Glutamatergic neuron (in vitro differentiated cells): Measurements from ENCODE around the gene TMEM236. TPM values are rescaled to one million over a fixed set of nuclear protein-coding genes. Genes with fewer than 3 reads are reported as not detected.
A peak's percentile ranks its signal among the peaks of the same experiment; 100 is the strongest.

ENCODE experiments used
- DNase-seq: peaks from one replicate; pipeline ENCODE4 v3.0.0; 2022
- H3K27ac Mint-ChIP-seq: one replicate; pipeline ENCODE4 v1.8.0; 2020; ENCODE audit warnings: mild to moderate bottlenecking, mixed read lengths, inconsistent platforms; ENCODE audit not compliant: unreplicated experiment
- H3K27me3 Mint-ChIP-seq: one replicate; pipeline ENCODE4 v1.8.0; 2020; ENCODE audit warnings: mild to moderate bottlenecking, moderate library complexity, mixed read lengths, inconsistent platforms; ENCODE audit not compliant: unreplicated experiment
- H3K36me3 Mint-ChIP-seq: one replicate; pipeline ENCODE4 v1.8.0; 2020; ENCODE audit warnings: mild to moderate bottlenecking, mixed read lengths, inconsistent platforms; ENCODE audit not compliant: unreplicated experiment
- H3K4me1 Mint-ChIP-seq: one replicate; pipeline ENCODE4 v1.8.0; 2020; ENCODE audit warnings: mild to moderate bottlenecking, low read depth, mixed read lengths, inconsistent platforms; ENCODE audit not compliant: unreplicated experiment
- H3K4me3 Mint-ChIP-seq: one replicate; pipeline ENCODE4 v1.8.0; 2020; ENCODE audit warnings: mild to moderate bottlenecking, mixed read lengths, inconsistent platforms; ENCODE audit not compliant: unreplicated experiment
- H3K9me3 Mint-ChIP-seq: one replicate; pipeline ENCODE4 v1.8.0; 2020; ENCODE audit warnings: mild to moderate bottlenecking, moderate library complexity, mixed read lengths, inconsistent platforms; ENCODE audit not compliant: unreplicated experiment
- CTCF ChIP-seq: fragments of 200-600 bp; sonication (generic); IDR thresholded peaks from one replicate; pipeline ENCODE4 v1.5.0; 2021; ENCODE audit not compliant: partially characterized antibody, unreplicated experiment
- total RNA-seq: library from RNA; stranded (reverse); fragmentation: NEBNext Ultra II Directional; extraction: Animal tissue kit (Norgen Biotek cat#: 25700); gene quantifications from one replicate; pipeline ENCODE4 v1.2.1, GENCODE V29; 2021; ENCODE audit not compliant: unreplicated experiment

The TMEM236 gene
- total RNA-seq, 1 donor from 2014 or later, result 0.07 TPM

DNA sequence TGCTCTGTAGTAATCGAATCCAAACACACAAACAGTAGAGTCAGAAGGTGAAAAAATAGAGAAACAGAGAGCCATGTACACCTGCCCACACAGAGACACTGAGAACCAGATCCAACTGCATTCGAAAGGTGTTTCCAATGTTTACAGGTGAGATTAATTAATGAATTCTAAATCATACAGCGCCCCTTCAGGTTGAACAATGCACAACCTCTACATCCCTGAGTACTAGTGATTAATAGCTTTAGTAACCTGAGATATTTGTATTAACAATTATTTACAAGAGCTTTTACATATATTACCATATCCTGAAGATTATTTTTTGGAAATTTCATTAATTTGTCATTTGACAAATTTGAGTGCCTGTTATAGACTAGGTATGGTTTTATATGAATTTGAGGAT lies 49.5 kb downstream of the TMEM236 start:
- H3K4me3 Mint-ChIP-seq, result no peak overlapping the region
- peak; percentile 29 for TF ChIP-seq CTCF
- no peak overlapping the region for H3K27ac Mint-ChIP-seq
- H3K36me3 Mint-ChIP-seq, result no peaks in the 10 kb centered on the region
- no peaks in the 10 kb centered on the region for H3K4me1 Mint-ChIP-seq
- DNase-seq, result no peak
- H3K9me3 Mint-ChIP-seq, result no peaks in the 10 kb centered on the region
- no peaks in the 10 kb centered on the region for H3K27me3 Mint-ChIP-seq

- DNase-seq, result no peak
- Mint-ChIP-seq H3K27me3 (no peaks in the 10 kb centered on the region), H3K4me3 (no peak overlapping the region), H3K4me1 (no peaks in the 10 kb centered on the region), H3K27ac (no peak overlapping the region), H3K36me3 (no peaks in the 10 kb centered on the region), H3K9me3 (no peaks in the 10 kb centered on the region)
- TF ChIP-seq CTCF, result no peak
Observed at GRCh38 chr10:17802350-17802749, 50.3 kb downstream of the TMEM236 start.

DNA sequence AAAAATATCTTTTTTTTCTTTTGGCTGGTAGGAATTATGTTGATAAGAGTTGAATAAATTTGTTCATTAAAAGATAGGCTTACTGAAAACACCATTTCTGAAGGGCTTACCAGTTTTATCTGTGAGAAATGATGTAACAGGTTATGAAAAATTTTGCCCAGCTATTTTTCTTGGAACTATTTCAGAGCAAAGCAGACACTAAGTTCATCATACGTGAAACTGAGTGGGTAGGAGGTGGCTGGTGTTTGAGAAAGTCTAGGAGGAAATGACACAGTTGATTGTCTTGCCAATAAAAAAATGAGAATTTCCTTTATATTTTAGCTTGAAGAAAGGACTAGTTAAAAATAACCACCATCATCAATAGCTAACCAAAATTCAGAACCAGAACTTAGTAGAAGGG lies 51.0 kb downstream of the TMEM236 start:
- H3K27me3 Mint-ChIP-seq, result no peaks in the 10 kb centered on the region
- H3K9me3 Mint-ChIP-seq, result no peaks in the 10 kb centered on the region

DNA sequence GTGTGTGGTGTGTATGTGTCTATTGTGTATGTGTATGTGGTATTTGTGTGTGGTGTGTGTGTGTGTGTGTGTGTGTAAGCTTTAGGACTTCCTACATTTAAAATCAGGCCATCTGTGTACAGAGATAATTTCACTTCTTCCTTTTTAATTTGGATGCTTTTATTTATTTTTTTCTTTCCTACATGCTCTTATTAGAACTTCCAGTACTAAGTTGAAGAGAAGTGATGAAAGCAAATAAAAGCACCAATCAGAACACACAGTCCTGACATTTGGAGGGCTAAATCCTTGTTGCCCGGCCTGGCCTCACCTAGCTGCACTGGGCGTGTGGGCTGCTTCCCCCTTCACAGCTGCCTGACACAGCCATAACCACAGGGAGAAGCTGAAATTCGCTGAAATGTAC lies 53.3 kb downstream of the TMEM236 start:
- Mint-ChIP-seq H3K27ac (no peak overlapping the region), H3K4me3 (no peak overlapping the region), H3K4me1 (no peaks in the 10 kb centered on the region), H3K9me3 (peaks cover 3% of the 10 kb centered on the region), H3K36me3 (no peaks in the 10 kb centered on the region), H3K27me3 (no peaks in the 10 kb centered on the region)
- no peak for TF ChIP-seq CTCF
- no peak for DNase-seq

More for the DNA sequence above, 51.0 kb downstream of the TMEM236 start:
- Mint-ChIP-seq H3K4me1 (no peaks in the 10 kb centered on the region), H3K27ac (no peak overlapping the region), H3K36me3 (no peaks in the 10 kb centered on the region), H3K4me3 (no peak overlapping the region)
- no peak for TF ChIP-seq CTCF
- DNase-seq, result no peak

DNA sequence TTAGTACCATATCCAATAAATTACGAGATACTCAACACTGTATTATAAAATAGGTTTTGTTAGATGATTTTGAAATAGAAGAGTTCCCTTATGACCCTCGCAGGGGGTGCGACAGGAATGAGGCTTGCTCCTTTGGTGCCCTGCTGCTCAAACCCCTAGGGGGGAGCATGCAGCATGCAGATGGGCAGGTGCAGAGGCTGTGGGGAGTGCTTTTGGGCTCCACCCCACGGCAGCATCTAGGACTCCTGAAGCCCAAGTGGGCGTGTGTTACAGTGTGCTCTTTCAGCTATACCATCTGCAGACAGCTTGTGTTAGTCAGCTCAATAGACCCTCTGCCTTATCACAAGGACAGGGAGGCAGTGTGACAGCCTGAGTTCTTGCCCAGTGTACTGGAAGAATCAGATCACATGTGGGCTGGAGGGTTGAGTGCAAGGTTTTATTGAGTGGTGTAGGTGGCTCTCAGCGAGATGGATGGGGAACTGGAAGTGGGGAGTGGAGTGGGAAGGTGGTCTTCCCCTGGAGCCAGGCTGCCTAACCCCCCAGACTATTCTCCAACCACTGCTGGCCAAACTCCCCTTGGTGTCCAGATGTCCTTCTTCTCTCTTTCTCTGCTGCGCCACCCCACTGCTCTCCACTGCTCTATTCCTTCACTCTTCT lies 54.0 kb downstream of the TMEM236 start:
- Mint-ChIP-seq H3K4me1 (no peaks in the 10 kb centered on the region), H3K36me3 (no peaks in the 10 kb centered on the region), H3K27ac (no peak overlapping the region), H3K9me3 (peaks cover 3% of the 10 kb centered on the region), H3K4me3 (no peak overlapping the region), H3K27me3 (no peaks in the 10 kb centered on the region)
- no peak for DNase-seq
- TF ChIP-seq CTCF, result no peak
